SK-N-MC (cell line): ENCODE data around the gene PDXK.

Experiments used
- DNase-seq: peaks from one replicate; pipeline ENCODE4 v3.0.0-alpha.2; 2011; ENCODE audit warnings: low read depth, low spot score
- H3K27ac ChIP-seq: fragments of 200-600 bp; sonication (generic); 2 replicates; pipeline ENCODE4 v1.5.1; 2016; ENCODE audit warnings: mixed run types
- H3K36me3 ChIP-seq: fragments of 200-600 bp; sonication (generic); 2 replicates; pipeline ENCODE4 v1.6.1; 2017; ENCODE audit warnings: antibody characterized with exemption, low read length, mixed read lengths; ENCODE audit not compliant: insufficient read depth
- H3K4me3 ChIP-seq: fragments of 200-600 bp; sonication (generic); 2 replicates; pipeline ENCODE4 v1.5.1; 2016
- H3K9ac ChIP-seq: fragments of 200-600 bp; sonication (generic); 2 replicates; pipeline ENCODE4 v1.8.0; 2017; ENCODE audit warnings: mixed run types, mixed read lengths; ENCODE audit not compliant: insufficient read length
- H3K9me3 ChIP-seq: fragments of 200-600 bp; sonication (generic); 2 replicates; pipeline ENCODE4 v1.6.1; 2017; ENCODE audit warnings: low read depth, mild to moderate bottlenecking, antibody characterized with exemption, low read length, moderate library complexity, mixed read lengths
- EZH2 ChIP-seq: fragments of 200-600 bp; sonication (generic); IDR thresholded peaks from one replicate; pipeline ENCODE4 v1.6.1; 2017; ENCODE audit warnings: antibody characterized with exemption
- FOXP2 ChIP-seq: optimal IDR thresholded peaks from 2 replicates; pipeline ENCODE3; 2011; ENCODE audit warnings: mild to moderate bottlenecking, moderate library complexity; ENCODE audit not compliant: insufficient read depth; ENCODE audit errors: extremely low read length, control extremely low read depth
- POLR2AphosphoS5 ChIP-seq: IDR thresholded peaks from 2 replicates; pipeline ENCODE4 v1.6.1; 2012; ENCODE audit warnings: mild to moderate bottlenecking, low read depth, low read length, borderline replicate concordance

Gene PDXK

DNA sequence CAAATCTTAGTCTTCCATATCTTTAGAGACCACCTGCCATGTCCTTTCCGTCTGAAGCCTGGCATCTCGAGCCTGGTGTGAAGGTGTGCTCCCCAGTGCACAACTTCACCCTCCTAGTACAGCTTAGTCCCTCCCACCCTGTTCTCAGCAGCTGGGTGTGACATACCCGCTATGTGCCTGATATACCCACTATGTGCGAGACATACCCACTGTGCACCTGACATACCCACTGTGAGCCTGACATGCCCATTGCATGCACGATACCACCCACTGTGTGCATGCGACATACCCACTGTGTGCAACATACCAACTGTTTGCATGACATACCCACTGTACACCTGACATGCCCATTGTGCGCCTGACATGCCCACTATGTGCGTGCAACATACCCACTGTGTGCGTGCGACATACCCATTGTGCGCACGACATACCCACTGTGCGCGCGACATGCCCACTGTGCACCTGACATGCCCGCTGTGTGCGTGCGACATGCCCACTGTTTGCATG lies 67.4 kb downstream of the PDXK start:
- TF ChIP-seq EZH2 (no peak), FOXP2 (no peak), POLR2AphosphoS5 (no peak)
- no peak overlapping the region for H3K4me3 ChIP-seq
- no peak for DNase-seq
- H3K9me3 ChIP-seq = no peaks in the 10 kb centered on the region
- H3K27ac ChIP-seq = no peak overlapping the region
- H3K36me3 ChIP-seq = peaks cover 8% of the 10 kb centered on the region
- no peak overlapping the region for H3K9ac ChIP-seq

DNA sequence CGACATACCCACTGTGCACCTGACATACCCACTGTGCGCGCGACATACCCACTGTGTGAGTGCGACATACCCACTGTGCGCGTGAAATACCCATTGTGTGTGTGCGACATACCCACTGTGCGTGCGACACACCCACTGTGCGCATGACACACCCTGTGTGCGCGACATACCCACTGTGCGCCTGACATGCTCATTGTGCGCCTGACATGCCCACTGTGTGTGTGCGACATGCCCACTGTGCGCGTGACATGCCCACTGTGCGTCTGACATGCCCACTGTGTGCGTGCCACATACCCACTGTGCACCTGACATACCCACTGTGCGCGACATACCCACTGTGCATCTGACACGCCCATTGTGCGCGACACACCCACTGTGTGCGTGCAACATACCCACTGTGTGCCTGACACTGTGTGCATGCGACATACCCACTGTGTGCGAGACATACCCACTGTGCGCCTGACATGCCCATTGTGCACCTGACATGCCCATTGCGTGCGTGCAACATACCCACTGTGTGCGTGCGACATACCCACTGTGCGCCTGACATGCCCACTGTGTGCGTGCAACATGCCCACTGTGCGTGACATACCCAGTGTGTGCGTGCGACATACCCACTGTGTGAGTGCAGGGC lies 68.0 kb downstream of the PDXK start:
- Histone ChIP-seq H3K36me3 (peaks cover 14% of the 10 kb centered on the region), H3K9ac (no peak overlapping the region), H3K4me3 (no peak overlapping the region), H3K27ac (no peak overlapping the region), H3K9me3 (no peaks in the 10 kb centered on the region)
- TF ChIP-seq EZH2 = no peak
- no peak for TF ChIP-seq POLR2AphosphoS5
- DNase-seq = no peak

DNA sequence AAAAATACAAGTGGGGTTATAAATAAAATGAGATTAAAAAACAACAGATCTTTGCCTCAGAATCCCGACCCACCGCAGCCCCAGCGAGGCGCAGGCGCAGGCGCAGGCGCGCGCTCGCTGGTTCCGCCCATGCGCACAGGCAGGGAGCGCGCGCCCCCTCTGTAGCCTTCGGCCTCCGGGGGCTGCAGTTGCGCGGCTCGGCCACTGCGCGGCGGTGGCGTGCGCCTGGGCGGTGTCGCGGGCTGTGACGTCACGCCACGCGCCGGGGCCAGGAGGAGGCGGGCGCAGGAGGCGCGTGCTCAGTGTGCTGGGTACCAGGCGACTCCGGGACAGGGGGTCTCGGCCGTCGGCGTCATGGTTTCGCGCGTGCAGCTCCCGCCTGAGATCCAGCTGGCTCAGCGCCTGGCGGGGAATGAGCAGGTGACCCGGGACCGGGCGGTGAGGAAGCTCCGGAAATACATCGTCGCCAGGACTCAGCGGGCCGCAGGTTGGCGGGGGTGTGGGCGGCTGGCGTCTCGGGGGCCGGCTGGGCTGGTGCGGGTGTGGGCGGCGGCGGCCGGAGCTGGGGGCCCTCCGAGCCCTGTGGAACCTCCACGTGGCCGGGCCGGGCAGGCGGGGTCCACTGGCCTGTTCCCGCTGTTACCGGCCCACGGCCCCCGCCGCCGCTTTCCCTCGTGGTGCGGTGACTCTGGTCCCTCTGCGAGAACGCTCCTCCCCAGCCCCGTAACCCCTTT lies 70.5 kb downstream of the PDXK start, which contains the start of gene RRP1:
RRP1 (plus strand) TSS at position 302 of the 734 bp plus-strand sequence; CDS start at position 355, 53 bp downstream.
- TF ChIP-seq POLR2AphosphoS5 (peak; percentile 93), FOXP2 (no peak)
- H3K4me3 ChIP-seq = peak within 1 kb of the TSS; percentile 83
- peak within 1 kb of the TSS; percentile 71 for H3K27ac ChIP-seq
- H3K9ac ChIP-seq = peak within 1 kb of the TSS; percentile 79
- no peaks in the 10 kb centered on the region for H3K9me3 ChIP-seq
- H3K36me3 ChIP-seq = peaks cover 39% of the 10 kb centered on the region
- DNase-seq = no peak

DNA sequence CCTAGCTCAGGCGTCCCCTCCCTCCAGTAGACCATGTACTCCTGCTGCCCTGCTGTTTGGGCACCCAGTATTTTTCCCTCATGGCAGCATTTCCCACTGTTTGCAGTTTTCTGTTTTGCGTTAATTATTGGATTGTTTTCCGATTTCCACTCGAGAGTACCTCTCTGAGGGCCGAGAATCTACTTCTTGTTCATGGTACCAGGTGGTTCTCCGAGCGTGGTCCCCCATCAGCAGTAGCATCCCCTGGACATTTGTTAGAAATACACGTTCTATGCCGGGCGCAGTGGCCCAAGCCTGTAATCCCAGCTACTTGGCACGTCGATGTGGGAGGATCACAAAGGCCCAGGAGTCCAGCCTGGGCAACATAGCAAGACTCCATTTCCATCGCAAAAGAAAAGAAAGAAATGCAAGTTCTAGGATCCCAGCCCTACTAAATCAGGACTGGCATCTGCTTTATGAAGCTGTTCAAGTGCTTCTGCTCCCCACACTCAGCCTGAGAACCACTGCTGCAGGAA lies 71.1 kb downstream of the PDXK start:
- H3K27ac ChIP-seq = no peak overlapping the region
- peak overlapping the region; percentile 77 for H3K9ac ChIP-seq
- DNase-seq = no peak
- H3K4me3 ChIP-seq = peak overlapping the region; percentile 83
- TF ChIP-seq FOXP2 = no peak
- TF ChIP-seq EZH2 = no peak
- TF ChIP-seq POLR2AphosphoS5 = no peak
- no peaks in the 10 kb centered on the region for H3K9me3 ChIP-seq
- H3K36me3 ChIP-seq = peaks cover 45% of the 10 kb centered on the region

DNA sequence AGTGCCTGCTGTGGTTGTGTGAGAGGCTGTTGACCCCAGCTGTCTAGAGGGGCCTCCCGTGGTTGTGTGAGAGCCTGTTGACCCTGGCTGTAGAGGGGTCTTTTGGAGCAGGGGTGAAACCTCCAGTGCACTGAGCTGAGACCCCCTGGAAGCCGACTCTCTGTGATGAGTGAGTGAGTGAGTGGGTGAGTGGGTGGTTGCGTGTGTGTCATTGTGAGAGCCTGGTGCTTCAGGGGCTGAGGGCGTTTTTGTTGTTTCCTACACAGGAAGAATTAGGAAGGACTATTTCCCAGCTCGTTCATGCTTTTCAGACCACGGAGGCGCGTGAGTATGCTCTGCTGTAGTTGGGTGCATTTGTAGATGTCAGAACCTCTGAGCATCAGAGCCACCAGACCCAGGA lies 73.5 kb downstream of the PDXK start:
- Histone ChIP-seq H3K4me3 (no peak overlapping the region), H3K36me3 (peaks cover 67% of the 10 kb centered on the region), H3K9ac (no peak overlapping the region), H3K27ac (no peak overlapping the region), H3K9me3 (no peaks in the 10 kb centered on the region)
- no peak for TF ChIP-seq EZH2
- TF ChIP-seq FOXP2 = no peak
- TF ChIP-seq POLR2AphosphoS5 = no peak
- DNase-seq = no peak

DNA sequence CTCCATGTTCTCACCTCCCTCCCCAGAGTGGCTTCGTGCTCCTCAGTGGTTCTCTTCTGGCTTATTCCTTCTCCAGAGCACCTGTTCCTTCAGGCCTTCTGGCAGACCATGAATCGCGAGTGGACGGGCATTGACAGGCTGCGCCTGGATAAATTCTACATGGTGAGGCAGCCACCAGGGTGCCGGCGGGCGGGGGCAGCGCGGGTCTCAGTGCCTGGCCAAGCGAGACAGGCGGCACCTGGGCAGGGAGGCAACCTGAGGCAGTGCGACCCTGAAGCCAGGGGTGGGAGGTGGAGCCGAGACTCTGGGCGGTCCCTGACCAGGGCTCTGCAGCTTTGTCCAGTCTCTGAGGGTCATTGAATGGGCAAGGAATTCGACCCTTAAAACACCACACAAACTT lies 74.3 kb downstream of the PDXK start:
- Histone ChIP-seq H3K36me3 (peaks cover 75% of the 10 kb centered on the region), H3K9ac (no peak overlapping the region), H3K27ac (no peak overlapping the region), H3K9me3 (no peaks in the 10 kb centered on the region), H3K4me3 (no peak overlapping the region)
- TF ChIP-seq POLR2AphosphoS5 (no peak), FOXP2 (no peak)
- DNase-seq = no peak

DNA sequence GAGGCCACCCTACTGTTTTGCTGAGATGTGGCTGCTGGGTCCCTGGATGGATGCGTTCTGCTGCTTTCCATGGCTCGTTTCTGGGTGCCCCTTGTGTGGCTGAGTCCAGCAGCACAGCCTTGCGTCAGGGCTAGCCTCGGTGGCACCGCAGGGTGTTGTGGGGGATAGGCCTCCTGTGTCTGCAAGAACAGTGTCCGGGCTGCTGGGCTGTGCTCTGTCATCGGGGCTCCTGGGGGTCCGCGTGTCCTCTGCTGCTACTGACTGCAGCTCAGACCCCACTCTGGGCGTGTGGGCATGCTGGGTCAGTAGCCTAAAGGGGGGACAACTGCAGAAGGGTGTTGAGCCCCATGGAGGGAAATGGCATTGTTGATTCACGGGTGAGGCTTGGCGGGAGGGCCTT lies 75.4 kb downstream of the PDXK start:
- TF ChIP-seq EZH2 (no peak), POLR2AphosphoS5 (no peak), FOXP2 (no peak)
- H3K4me3 ChIP-seq = no peak overlapping the region
- no peak overlapping the region for H3K27ac ChIP-seq
- H3K9me3 ChIP-seq = no peaks in the 10 kb centered on the region
- DNase-seq = no peak
- peaks cover 86% of the 10 kb centered on the region for H3K36me3 ChIP-seq
- no peak overlapping the region for H3K9ac ChIP-seq

DNA sequence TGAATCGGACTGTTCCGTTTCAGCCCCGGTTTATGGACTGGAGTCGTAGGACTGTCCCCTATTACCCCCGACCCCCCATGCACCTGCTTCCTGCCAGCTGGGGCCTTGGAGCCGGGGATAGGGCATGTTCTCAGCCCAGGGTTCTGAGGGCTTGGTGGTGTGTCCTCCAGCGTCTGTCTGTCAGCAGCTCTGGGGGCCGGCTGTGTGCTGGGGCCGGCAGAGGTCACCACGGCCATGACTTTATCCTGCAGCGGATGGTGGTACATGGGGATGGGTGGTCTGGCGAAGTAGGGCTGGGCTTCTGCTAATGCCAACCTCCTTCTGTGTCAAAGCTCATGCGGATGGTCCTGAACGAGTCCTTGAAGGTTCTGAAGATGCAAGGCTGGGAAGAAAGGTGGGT lies 75.9 kb downstream of the PDXK start:
- no peak overlapping the region for H3K27ac ChIP-seq
- peaks cover 90% of the 10 kb centered on the region for H3K36me3 ChIP-seq
- DNase-seq = no peak
- H3K9me3 ChIP-seq = no peaks in the 10 kb centered on the region
- H3K9ac ChIP-seq = no peak overlapping the region
- H3K4me3 ChIP-seq = no peak overlapping the region
- TF ChIP-seq EZH2 = no peak
- no peak for TF ChIP-seq POLR2AphosphoS5
- no peak for TF ChIP-seq FOXP2
